ENCODE data around the gene RAB40B. TPM values are rescaled to one million over a fixed set of nuclear protein-coding genes. Genes with fewer than 3 reads are reported as not detected.

The RAB40B gene
- total and polyA plus RNA-seq, 2 of the 4 experiments (the other 2 are of a cell fraction), result 14.9 to 20.0 TPM

DNA sequence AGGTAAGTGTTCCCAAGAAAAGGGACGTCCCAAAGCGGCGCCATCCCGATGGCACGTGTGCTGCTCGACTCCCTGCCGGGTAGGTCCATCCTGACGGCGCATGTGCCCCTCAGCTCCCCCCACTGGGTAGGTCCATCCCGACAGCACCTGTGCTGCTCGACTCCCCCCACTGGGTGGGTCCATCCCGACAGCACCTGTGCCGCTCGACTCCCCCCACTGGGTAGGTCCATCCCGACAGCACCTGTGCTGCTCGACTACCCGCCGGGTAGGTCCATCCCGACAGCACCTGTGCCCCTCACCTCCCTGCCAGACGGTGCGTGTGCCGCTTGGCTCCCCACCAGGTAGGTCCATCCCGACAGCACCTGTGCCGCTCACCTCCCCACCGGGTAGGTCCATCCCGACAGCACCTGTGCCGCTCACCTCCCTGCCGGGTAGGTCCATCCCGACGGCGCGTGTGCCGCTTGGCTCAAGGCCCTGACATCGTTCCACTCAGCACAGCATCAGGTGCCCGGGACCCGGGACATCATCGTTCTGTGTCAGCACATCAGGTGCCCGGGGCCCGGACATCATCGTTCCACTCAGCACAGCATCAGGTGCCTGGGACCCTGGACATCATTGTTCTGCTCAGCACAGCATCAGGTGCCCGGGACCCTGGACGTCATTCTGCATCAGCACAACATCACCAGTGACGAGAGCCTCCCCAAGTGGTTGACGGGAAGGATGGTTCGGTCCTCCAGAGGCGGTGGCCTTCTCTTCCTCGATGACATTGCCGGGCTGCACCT, 31.2 kb upstream of the RAB40B start:
- no peak overlapping the region for H3K9ac ChIP-seq (ENCODE audit: low read depth, low read length)
- no peaks in the 10 kb centered on the region; a peak in 1 of 4 replicates for H3K79me1 ChIP-seq (ENCODE audit: low read depth in 1 of 2, low read length in 2 of 2)
- H2BK15ac ChIP-seq (ENCODE audit: low read depth, low read length), result no peak overlapping the region
- H3K27ac ChIP-seq (ENCODE audit: insufficient read depth, low read length), result no peak overlapping the region
- H2AK5ac ChIP-seq (ENCODE audit: low read depth, low read length), result no peak overlapping the region
- no peak overlapping the region for H3K4me2 ChIP-seq (ENCODE audit: low read depth, low read length)
- intact Hi-C loops (cut with micrococcal nuclease) (no loop called here), in situ Hi-C loops (cut with MboI; ENCODE audit: low sequenced_read_pairs) (no loop called here), dilution Hi-C loops (cut with HindIII; ENCODE audit: low sequenced_read_pairs, unreplicated experiment) (no loop called here)
- no peak overlapping the region for H3K14ac ChIP-seq (replicated peaks; ENCODE audit: low read depth, low read length)
- H3K23ac ChIP-seq (ENCODE audit: low read depth, low read length), result no peak overlapping the region
- H3K36me3 ChIP-seq (ENCODE audit: control insufficient read depth, insufficient read depth, low read length), result peaks cover 26% of the 10 kb centered on the region
- no peak overlapping the region for H2BK5ac ChIP-seq (ENCODE audit: low read depth, low read length, poor library complexity, severe bottlenecking)
- no peak overlapping the region for H3K18ac ChIP-seq (ENCODE audit: low read depth, low read length)
- 89% methylated on average over 34 of the region's 48 CpGs; no CpG with 5 or more reads in 1 of the 2 experiments for WGBS, 2 experiments (ENCODE audit: extremely low coverage in 2 of 2, insufficient read length in 1 of 2)
- TF ChIP-seq SMC3 (IDR thresholded peaks at IDR 0.05; ENCODE audit: low read depth, low read length) (no peak), POLR2A (IDR thresholded peaks at IDR 0.05; ENCODE audit: low read depth, low read length) (no peak)
- TF ChIP-seq, protein P1, sequence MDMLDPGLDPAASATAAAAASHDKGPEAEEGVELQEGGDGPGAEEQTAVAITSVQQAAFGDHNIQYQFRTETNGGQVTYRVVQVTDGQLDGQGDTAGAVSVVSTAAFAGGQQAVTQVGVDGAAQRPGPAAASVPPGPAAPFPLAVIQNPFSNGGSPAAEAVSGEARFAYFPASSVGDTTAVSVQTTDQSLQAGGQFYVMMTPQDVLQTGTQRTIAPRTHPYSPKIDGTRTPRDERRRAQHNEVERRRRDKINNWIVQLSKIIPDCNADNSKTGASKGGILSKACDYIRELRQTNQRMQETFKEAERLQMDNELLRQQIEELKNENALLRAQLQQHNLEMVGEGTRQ (IDR thresholded peaks at IDR 0.05; ENCODE audit: low read depth, low read length), result no peak
- DNase-seq, result no peak
- no peaks in the 10 kb centered on the region for H3K27me3 ChIP-seq (ENCODE audit: control insufficient read depth, insufficient read depth, low read length)
- no peak overlapping the region for H4K5ac ChIP-seq (ENCODE audit: low read depth, low read length)
- BruUV-seq (replicated peaks), result no TSS peak
- H3K4ac ChIP-seq (ENCODE audit: low read depth, low read length), result no peak overlapping the region
- H4K20me1 ChIP-seq (ENCODE audit: insufficient read depth, low read length), result no peaks in the 10 kb centered on the region
- no peak overlapping the region for H3K56ac ChIP-seq (ENCODE audit: extremely low read depth, insufficient read depth, low read length)
- no peak overlapping the region for H2BK20ac ChIP-seq (ENCODE audit: low read depth, low read length)
- H4K8ac ChIP-seq (ENCODE audit: low read depth in 2 of 2, low read length in 2 of 2), result no peak overlapping the region
- no peaks in the 10 kb centered on the region for H3K4me1 ChIP-seq (ENCODE audit: control insufficient read depth, insufficient read depth, low read length)
- no peak overlapping the region for H2AFZ ChIP-seq (replicated peaks; ENCODE audit: low read length, poor library complexity)
- POLR2A ChIA-PET (ENCODE audit: unreplicated experiment), result no interaction called here
- peak overlapping the region; percentile 55 for H2AK9ac ChIP-seq (replicated peaks; ENCODE audit: low read depth, low read length, poor library complexity)
- ATAC-seq (ENCODE audit: low read depth), result no peak
- no peak overlapping the region for H2BK120ac ChIP-seq (ENCODE audit: low read depth, low read length)
- CTCF ChIA-PET, result no interaction called here
- no peak overlapping the region for H4K91ac ChIP-seq (ENCODE audit: insufficient read depth, low read depth, low read length)
- peaks cover 8% of the 10 kb centered on the region for H3K9me3 ChIP-seq (ENCODE audit: control insufficient read depth, insufficient read depth, low read length)
- no peak overlapping the region for H3K4me3 ChIP-seq (ENCODE audit: insufficient read depth, low read depth, low read length)
- no peaks in the 10 kb centered on the region for H3K9me1 ChIP-seq (ENCODE audit: insufficient read depth, low read length)
